AG04450 (cell line): Measurements from ENCODE around the gene LEF1. TPM values are rescaled to one million over a fixed set of nuclear protein-coding genes. Genes with fewer than 3 reads are reported as not detected.

ENCODE experiments used
- CTCF ChIA-PET: fragments of 300-600, 350-600 bp; formaldehyde crosslinking; extraction: SDS; loops from one replicate; lab custom pipeline; 2022; ENCODE audit warnings: antibody characterized with exemption, inconsistent platforms; lab: Charles Lee
- POLR2A ChIA-PET: fragments of 350-600 bp; formaldehyde crosslinking; extraction: SDS; loops from one replicate; lab custom pipeline; 2021; ENCODE audit warnings: antibody characterized with exemption, inconsistent platforms; lab: Yijun Ruan, JAX
- DNase-seq: peaks from one replicate; pipeline ENCODE4 v3.0.0-alpha.2; 2011; ENCODE audit warnings: low read depth, low spot score
- H3K27ac ChIP-seq: one replicate; pipeline ENCODE4 v1.5.1; 2012; ENCODE audit warnings: low read depth, low read length, control low read depth
- H3K27me3 ChIP-seq: one replicate; pipeline ENCODE4 v1.6.0; 2012; ENCODE audit warnings: low read length; ENCODE audit not compliant: control insufficient read depth, insufficient read depth
- H3K4me3 ChIP-seq: 2 replicates; pipeline ENCODE4 v1.5.1; 2011; ENCODE audit warnings: mild to moderate bottlenecking, low read depth, low read length, control low read depth
- H3K9me3 ChIP-seq: 2 replicates; pipeline ENCODE4 v1.5.1; 2012; ENCODE audit warnings: low read length; ENCODE audit not compliant: control insufficient read depth, insufficient read depth
- polyA plus RNA-seq: library from polyadenylated mRNA; depleted of rRNA; stranded (reverse); fragments of >200 nt; gene quantifications from 2 replicates; pipeline ENCODE4 v1.2.3, GENCODE V29; 2011
- TF ChIP-seq, protein P1 (sequence below): IDR thresholded peaks from 2 replicates; pipeline ENCODE4 v1.5.1; 2011; ENCODE audit warnings: low read depth, low read length, control low read depth, inconsistent platforms

Gene LEF1
- polyA plus RNA-seq, 1 experiment = 1.2 TPM

DNA sequence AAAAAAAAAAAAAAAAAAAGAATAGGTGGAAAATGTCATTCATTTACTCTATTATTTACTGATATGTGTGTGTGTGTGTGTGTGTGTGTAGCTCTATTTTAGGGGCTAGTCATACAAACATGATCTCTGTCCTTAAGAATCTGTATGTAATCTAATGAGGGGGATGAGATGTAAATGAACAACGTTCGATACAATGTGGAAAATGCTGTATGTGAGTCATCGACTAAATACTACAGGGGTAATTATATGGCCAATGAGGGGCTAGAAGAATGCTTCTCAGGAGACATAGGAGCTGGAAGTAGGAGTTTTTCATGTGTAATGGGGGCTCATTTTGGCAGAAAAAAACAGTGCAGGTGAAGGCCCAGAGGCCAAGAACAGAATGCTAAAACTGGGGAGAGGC lies 41.9 kb downstream of the LEF1 start:
- no peak overlapping the region for H3K27ac ChIP-seq
- CTCF ChIA-PET = no interaction called here
- no peaks in the 10 kb centered on the region for H3K9me3 ChIP-seq
- no peaks in the 10 kb centered on the region for H3K27me3 ChIP-seq
- no peak overlapping the region for H3K4me3 ChIP-seq
- TF ChIP-seq, protein P1, sequence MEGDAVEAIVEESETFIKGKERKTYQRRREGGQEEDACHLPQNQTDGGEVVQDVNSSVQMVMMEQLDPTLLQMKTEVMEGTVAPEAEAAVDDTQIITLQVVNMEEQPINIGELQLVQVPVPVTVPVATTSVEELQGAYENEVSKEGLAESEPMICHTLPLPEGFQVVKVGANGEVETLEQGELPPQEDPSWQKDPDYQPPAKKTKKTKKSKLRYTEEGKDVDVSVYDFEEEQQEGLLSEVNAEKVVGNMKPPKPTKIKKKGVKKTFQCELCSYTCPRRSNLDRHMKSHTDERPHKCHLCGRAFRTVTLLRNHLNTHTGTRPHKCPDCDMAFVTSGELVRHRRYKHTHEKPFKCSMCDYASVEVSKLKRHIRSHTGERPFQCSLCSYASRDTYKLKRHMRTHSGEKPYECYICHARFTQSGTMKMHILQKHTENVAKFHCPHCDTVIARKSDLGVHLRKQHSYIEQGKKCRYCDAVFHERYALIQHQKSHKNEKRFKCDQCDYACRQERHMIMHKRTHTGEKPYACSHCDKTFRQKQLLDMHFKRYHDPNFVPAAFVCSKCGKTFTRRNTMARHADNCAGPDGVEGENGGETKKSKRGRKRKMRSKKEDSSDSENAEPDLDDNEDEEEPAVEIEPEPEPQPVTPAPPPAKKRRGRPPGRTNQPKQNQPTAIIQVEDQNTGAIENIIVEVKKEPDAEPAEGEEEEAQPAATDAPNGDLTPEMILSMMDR = no peak
- DNase-seq = no peak
- POLR2A ChIA-PET = no interaction called here

DNA sequence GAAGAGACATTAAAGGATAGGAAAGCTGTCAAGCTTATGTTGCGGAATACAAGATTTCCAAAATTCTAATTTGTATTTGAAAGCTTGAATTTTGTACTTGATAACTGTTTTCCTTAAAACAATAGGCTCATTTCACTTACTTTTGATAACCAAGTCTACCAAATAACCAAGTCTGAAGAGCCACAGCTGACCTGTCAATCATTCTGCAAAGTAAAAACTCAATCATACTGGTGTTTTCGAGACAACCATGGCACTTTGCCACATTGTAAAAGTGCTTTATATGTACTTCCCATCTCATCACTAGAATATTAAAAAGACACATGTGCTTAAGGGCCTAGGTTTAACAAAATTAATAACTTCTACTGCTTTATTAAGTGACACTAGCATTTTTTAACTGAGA lies 47.9 kb downstream of the LEF1 start:
- H3K4me3 ChIP-seq = no peak overlapping the region
- H3K27me3 ChIP-seq = no peaks in the 10 kb centered on the region
- no peak for DNase-seq
- POLR2A ChIA-PET = no interaction called here
- TF ChIP-seq, protein P1 = no peak
- no peaks in the 10 kb centered on the region for H3K9me3 ChIP-seq
- CTCF ChIA-PET = no interaction called here
- no peak overlapping the region for H3K27ac ChIP-seq

DNA sequence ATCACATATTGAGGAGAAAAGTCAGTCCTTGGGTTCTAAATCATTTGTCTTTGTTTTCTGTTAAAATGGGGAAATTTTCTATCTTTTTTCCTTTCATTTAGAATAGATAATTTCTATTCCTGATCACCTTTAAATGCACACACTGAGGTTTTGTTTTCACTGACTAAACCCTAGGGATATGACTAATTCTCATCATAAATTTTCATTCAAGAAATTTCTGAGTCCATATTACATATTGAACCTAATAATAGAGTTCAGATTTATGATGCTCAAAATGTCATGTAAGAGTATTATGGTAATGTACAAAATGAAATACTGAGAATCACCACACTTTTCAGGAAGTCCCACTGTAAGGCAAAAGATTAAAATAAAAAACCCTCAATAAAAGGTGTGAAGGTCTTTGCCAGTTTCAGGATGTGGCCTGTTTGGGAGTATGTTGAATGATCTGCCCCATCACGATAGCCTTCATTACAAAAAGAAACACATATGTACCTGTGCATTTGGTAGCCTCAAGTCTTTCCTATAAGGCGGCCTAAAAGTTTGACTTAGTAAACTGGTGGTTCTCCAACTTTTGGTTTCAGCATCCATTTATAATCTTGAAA lies 49.4 kb downstream of the LEF1 start:
- CTCF ChIA-PET = no interaction called here
- H3K4me3 ChIP-seq = no peak overlapping the region
- H3K9me3 ChIP-seq = no peaks in the 10 kb centered on the region
- TF ChIP-seq, protein P1 = no peak
- no peak overlapping the region for H3K27ac ChIP-seq
- H3K27me3 ChIP-seq = no peaks in the 10 kb centered on the region
- POLR2A ChIA-PET = no interaction called here
- DNase-seq = no peak

DNA sequence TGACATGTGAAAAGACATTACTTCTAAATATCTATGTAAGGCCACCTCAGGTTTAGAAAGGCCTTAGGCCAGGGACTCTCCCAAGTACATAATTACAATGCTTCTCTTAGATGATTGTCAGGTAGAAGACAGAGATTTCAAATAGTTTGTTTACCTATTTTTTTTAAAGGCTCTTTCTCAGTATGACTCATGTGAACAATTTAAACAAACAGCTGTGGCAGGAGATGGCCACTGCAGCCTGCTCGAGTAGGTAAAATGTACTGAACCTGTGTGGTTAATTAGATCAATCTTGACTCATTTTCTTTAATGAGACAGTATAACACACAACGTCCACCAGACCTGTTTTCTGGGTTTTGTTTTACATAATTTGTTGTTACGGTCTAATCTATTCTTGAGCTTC lies 50.2 kb downstream of the LEF1 start:
- Histone ChIP-seq H3K27ac (no peak overlapping the region), H3K9me3 (no peaks in the 10 kb centered on the region), H3K4me3 (no peak overlapping the region), H3K27me3 (no peaks in the 10 kb centered on the region)
- CTCF ChIA-PET = no interaction called here
- no peak for DNase-seq
- POLR2A ChIA-PET = no interaction called here
- TF ChIP-seq, protein P1 = no peak

DNA sequence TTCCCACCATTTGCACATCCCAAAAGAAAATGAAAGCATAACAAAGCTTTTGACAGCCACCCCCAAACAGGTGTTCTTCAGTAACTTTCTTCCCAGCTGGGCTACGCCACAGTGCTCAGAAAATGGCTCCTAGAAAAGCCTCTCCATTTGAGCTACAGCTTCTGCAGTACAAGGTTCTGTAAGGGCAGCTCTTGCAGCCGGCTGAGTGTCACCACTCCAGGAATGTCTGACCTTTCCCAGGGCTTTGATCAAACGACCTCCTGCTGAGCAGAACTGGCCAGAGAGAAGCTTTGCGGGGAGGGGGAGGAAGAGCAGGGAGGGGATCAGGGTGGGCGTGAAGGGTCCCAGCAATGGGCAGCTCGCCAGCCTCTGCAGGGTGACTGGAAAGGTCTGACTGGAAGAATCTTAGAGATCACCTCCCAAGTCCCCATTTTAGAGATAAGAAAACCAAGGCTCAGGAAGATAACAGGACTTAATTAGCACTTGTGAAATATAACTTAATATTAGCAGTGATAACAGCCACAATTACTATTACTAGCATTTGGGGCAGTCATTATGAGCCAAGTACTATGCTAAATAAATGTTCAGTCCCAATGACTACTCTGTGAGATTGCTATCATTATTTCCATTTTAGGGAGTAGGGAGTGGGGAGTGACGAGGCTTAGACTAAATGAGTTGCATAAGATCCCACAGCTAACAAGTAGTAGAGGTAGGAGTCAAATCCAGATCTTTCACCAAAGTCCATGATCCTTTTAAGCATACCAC lies 51.1 kb downstream of the LEF1 start:
- CTCF ChIA-PET = no interaction called here
- H3K9me3 ChIP-seq = no peaks in the 10 kb centered on the region
- no peak overlapping the region for H3K27ac ChIP-seq
- H3K4me3 ChIP-seq = no peak overlapping the region
- POLR2A ChIA-PET = no interaction called here
- no peak for DNase-seq
- TF ChIP-seq, protein P1 = no peak
- H3K27me3 ChIP-seq = no peaks in the 10 kb centered on the region
